ENCODE results near the gene KSR1.

Gene KSR1

GRCh38 chr17:27536781-27537180 lies 80.5 kb downstream of the KSR1 start:
- no peak for DNase-seq (ENCODE audit: low read depth)

- DNase-seq (ENCODE audit: low read depth), result no peak
Measured at GRCh38 chr17:27538156-27538955, 82.1 kb downstream of the KSR1 start.

- DNase-seq (ENCODE audit: low read depth), result no peak
Measured at GRCh38 chr17:27539152-27539551, 82.9 kb downstream of the KSR1 start.

- DNase-seq (ENCODE audit: low read depth), result no peak
Measured at GRCh38 chr17:27539794-27540317, 83.6 kb downstream of the KSR1 start.

DNA sequence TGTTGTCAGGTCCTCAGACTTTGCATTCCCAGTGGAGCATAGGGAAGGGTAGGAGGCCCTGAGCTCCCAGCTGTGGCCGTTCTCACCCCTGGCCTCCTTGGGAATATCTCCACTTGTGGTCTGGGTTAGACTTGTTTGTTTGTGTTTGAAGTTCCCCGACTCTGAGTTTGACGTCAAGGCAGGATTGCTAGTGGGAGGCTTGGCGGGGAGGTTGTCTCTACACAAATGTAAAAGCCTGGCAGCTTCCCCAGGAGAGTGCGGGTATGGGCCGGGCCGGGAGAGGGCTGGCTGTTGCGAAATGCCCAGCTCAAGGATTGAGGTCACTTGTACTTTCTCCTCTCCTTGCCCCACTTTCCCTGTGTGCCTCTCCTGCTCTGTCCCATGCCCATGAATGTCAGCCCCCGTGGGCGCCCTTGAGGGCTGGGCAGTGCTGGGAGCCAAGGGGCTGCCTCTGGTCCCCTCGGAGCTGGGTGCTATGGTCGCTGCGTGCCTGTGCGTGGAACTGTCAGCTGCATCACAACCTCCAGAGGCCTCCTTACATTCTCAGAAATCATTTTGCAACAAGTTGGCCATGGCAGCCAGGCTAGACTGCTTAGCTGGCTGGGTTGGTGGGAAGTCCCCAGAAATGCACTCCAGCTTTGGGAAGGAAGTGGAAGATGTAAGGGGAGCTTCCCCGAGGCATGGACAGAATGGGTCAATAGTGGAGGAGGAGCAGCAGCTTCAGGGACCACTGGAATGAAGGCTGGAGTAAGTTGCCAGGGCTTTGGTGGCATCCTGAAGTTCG lies 84.3 kb downstream of the KSR1 start:
- no peak for DNase-seq (ENCODE audit: low read depth)

DNA sequence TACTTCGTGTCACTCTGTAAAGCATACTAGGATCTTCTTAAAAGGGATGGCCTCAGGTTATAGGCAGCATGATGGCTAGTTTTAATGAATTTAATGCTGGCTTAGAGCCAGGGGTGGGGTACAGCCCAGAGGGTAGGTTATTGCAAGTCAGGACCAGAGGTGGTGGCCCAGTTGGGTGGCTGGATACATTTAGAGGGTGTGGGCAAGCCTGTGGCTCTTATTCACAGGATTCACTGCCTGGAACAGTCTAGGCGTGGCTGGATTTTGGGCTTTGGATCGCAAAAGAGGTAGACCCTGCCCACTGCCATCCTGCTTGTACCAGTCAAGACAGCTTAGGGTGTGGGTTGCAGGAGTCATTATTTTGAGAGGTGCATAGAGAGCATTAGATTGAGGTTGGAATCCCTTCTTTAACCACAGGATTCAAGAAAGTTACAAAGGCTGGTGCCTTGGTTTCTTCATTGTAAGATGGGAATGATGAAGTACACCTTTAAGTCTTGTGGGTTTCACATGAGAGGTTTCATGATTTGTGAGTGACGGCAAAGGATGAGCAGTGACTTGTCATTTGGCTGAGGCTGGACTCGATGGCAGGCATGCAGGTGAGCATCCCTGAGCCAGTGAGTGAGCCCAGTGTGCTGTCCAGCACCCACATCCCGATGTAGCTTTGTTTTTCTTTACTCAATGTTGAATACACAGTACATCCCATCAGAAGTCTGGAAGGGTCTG lies 85.2 kb downstream of the KSR1 start:
- DNase-seq (ENCODE audit: low read depth), result no peak

GRCh38 chr17:27542841-27543463 lies 86.7 kb downstream of the KSR1 start:
- DNase-seq (ENCODE audit: low read depth), result no peak

DNA sequence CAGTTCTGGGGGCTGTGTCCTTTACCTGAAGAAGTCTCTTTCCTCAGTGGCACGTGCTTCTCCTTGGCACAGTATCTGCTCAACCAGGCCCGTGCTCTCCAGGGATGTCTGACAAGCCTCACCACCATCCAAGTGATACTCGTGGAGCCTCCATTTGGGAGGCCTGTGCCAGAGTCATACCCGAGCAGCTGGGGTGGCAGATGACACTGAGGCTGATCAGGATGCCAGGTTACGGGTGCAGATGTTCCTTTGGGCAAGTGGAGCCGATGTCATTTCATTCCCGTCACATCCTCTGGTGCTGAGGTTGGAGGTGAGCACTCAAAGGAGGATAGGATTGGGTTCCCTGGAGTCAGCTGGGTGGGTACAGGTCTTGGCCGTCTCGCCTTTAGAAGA lies 87.2 kb downstream of the KSR1 start:
- no peak for DNase-seq (ENCODE audit: low read depth)

DNA sequence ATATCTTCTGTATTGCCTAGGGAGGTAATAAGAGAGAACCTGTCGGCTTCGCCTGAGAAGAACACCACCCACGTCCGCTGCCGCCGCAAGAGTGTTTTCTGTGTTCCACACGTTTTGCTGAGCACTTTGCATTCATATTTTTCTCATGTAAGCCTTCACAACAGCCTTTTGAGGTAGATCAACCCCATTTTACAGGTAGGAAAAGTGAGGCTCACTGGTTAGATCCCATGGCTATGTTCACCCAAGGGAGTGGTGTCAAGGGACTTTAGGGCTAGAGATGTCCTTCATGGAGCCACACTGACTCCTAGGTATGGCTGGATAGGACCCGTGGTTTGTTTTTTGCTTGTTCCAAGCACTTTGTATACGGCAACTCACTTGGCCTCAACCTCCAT lies 87.7 kb downstream of the KSR1 start:
- no peak for DNase-seq (ENCODE audit: low read depth)

- no peak for DNase-seq (ENCODE audit: low read depth)
Measured at GRCh38 chr17:27544350-27545131, 88.3 kb downstream of the KSR1 start.

DNA sequence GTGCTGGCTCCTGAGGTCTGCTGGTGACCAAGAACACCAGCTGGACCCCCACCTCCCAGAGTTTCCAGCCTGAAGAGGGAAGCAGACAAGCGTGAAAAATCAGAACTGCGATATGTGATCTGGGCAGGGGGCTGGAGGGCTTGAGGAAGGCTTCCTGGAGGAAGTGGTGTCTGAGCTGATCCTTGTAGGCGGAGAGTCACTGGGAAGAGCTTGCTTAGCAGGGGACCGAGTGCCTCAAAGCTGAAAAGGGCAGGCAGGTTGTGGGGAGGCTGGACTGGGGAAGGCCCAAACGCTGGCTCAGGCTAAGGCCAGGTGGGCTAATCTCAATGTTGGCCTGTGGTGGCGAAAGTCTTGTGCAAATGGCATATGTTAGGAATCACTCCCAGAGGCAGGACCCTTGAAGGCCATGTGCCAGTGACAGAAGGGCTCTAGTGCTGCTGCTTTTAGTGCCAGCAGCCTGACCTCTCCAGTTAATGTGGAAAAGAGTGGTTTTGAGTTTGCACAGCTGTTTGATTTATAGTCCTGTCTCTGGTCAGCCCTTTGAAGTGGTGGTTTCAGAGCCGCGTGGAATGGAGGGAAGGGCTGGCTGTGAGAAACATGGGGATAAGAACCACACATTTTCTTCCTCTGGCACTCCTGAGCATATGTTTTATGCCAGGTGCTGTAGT lies 89.4 kb downstream of the KSR1 start:
- no peak for DNase-seq (ENCODE audit: low read depth)

- no peak for DNase-seq (ENCODE audit: low read depth)
Measured at GRCh38 chr17:27546624-27547300, 90.5 kb downstream of the KSR1 start.

GRCh38 chr17:27547301-27547683 lies 91.0 kb downstream of the KSR1 start:
- no peak for DNase-seq (ENCODE audit: low read depth)

DNA sequence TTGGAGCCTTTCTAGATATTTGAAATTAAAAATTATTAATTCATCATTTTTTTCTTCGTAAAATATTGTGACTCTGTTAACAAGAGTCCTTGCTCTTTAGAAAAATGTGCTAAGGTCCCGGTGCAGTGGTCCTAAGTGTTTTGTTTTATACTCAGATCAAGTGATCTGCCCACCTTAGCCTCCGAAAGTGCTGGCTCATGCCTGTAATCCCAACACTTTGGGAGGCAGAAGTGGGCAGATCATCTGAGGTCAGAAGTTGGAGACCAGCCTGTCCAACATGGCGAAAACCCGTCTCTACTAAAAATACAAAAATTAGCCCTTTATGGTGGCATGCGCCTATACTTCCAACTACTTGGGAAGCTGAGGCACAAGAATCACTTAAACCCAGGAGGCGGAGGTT lies 92.1 kb downstream of the KSR1 start:
- DNase-seq (ENCODE audit: low read depth), result no peak

GRCh38 chr17:27549251-27549893 lies 93.1 kb downstream of the KSR1 start:
- DNase-seq (ENCODE audit: low read depth), result no peak

DNA sequence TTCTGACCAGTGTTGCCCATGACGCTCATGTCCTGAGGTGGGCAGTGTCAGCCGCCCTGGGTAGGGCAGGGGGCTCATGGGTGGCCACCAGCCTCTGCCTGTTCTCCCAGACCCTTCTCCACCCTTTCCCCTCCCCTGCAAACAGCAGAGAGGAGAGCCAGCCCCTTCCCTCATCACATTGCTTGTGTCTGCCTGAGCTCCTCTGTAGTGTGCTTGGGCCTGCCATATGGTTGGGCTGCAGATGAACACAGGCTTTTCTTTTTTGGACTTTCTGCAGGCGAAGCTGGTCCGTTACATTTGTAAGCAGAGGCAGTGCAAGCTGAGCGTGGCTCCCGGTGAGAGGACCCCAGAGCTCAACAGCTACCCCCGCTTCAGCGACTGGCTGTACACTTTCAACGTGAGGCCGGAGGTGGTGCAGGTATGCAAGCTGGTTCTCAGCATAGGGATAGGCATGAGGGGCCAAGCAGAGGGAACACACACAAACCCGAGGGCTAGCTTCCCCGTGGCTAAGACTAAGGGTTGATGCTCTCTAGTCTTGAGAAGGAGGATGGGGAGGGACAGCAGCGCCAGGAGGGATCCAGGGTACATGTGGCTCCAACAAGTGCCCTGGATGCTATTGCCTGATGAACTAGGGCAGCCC lies 94.2 kb downstream of the KSR1 start:
- no peak for DNase-seq (ENCODE audit: low read depth)

GRCh38 chr17:27550974-27551505 lies 94.8 kb downstream of the KSR1 start:
- DNase-seq (ENCODE audit: low read depth), result no peak

DNA sequence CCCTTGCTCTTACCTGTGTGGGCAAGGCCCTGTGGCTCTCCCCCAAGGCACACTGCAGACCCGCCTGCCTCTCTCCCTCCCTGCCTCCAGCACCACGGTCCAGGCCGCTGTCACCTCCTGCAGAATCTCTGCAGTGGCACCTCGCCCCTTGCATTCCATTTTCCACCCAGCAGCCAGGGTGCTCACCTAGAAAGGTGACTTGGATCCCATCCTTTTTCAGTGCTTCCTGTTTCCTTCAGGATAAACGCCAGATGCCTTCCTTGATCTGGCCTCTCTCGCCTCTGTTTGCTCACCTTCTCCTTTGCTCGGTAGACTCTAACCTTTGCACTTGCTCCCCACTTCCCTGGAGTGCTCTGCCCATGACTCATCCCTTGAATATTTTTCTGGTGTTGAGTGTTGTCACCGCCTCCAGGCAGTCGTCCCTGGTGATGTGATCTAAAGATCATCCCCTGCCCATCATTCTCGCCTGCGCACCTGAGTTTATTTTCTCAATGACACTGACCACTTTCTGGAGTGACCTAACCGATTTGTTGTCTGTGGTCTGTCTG lies 95.5 kb downstream of the KSR1 start:
- DNase-seq (ENCODE audit: low read depth), result no peak

Data from activated T-cell treated with anti-CD3 and anti-CD28 coated beads for 1 hour (primary cell).